K562 (cell line): ENCODE measurements around the gene CAPN3.

Experiments used
- ATF7 ChIP-seq: fragments of 450-650 bp; IDR thresholded peaks from 2 replicates; pipeline ENCODE4 v1.7.1; 2014; ENCODE audit warnings: mild to moderate bottlenecking, moderate library complexity
- BRF1 ChIP-seq: IDR thresholded peaks from 3 replicates; pipeline ENCODE4 v1.6.1; 2011; ENCODE audit warnings: borderline replicate concordance, mild to moderate bottlenecking; ENCODE audit not compliant: insufficient read length; ENCODE audit errors: extremely low read depth
- CBX8 ChIP-seq: fragments of 200-600 bp; sonication (generic); IDR thresholded peaks from 2 replicates; pipeline ENCODE4 v1.6.1; 2012; ENCODE audit warnings: borderline replicate concordance, mixed run types, low read depth, mild to moderate bottlenecking, moderate library complexity, mixed read lengths, low read length, control low read depth, inconsistent platforms; ENCODE audit not compliant: poor library complexity, severe bottlenecking; ENCODE audit errors: extremely low read depth
- FOXA1 ChIP-seq: fragments of 450-650 bp; IDR thresholded peaks from 2 replicates; pipeline ENCODE4 v1.6.1; 2016; ENCODE audit warnings: mild to moderate bottlenecking, borderline replicate concordance
- HDAC1 ChIP-seq, 2 experiments: fragments of 450-650 bp; IDR thresholded peaks; 2 replicates each; pipeline ENCODE4 v1.6.1; 2016 to 2017; ENCODE audit warnings: inconsistent platforms in 1 of 2, mild to moderate bottlenecking in 1 of 2, moderate library complexity in 1 of 2
- HDAC8 ChIP-seq: fragments of 450-650 bp; IDR thresholded peaks from 2 replicates; pipeline ENCODE4 v1.6.1; 2016; ENCODE audit warnings: mild to moderate bottlenecking, missing genetic modification characterization, moderate library complexity, missing compliant biosample characterization
- MAFG ChIP-seq: fragments of 450-650 bp; conservative IDR thresholded peaks from 2 replicates; pipeline ENCODE4 v1.6.1; 2016; ENCODE audit warnings: missing genetic modification characterization, missing compliant biosample characterization
- MTA3 ChIP-seq: fragments of 450-650 bp; formaldehyde crosslinking; IDR thresholded peaks from 2 replicates; pipeline ENCODE4 v1.6.1; 2017; ENCODE audit warnings: mild to moderate bottlenecking, borderline replicate concordance
- MXI1 ChIP-seq: IDR thresholded peaks from 2 replicates; pipeline ENCODE4 v1.6.1; 2011; ENCODE audit warnings: low read depth, mild to moderate bottlenecking, improper control_type of control experiment, low read length
- SIX5 ChIP-seq, 2 experiments: IDR thresholded peaks; 2 replicates each; pipeline ENCODE4 v1.6.1; 2011; ENCODE audit warnings: low read length in 2 of 2, borderline replicate concordance in 1 of 2, low read depth in 1 of 2, mild to moderate bottlenecking in 1 of 2, moderate library complexity in 1 of 2; ENCODE audit not compliant: insufficient read depth in 1 of 2
- TARDBP ChIP-seq: fragments of 450-650 bp; IDR thresholded peaks from 2 replicates; pipeline ENCODE4 v1.6.1; 2016
- ZNF57 ChIP-seq: fragments of 450-650 bp; formaldehyde crosslinking; IDR thresholded peaks from 2 replicates; pipeline ENCODE4 v1.4.0; 2020; ENCODE audit warnings: mild to moderate bottlenecking, moderate library complexity
- ZNF785 ChIP-seq: fragments of 250-450 bp; sonication (Bioruptor Pico); IDR thresholded peaks from 2 replicates; pipeline ENCODE4 v1.4.0; 2020; ENCODE audit warnings: mild to moderate bottlenecking
- TF ChIP-seq, protein P1 (sequence below): fragments of 450-650 bp; IDR thresholded peaks from 2 replicates; pipeline ENCODE4 v1.6.1; 2016; ENCODE audit warnings: mild to moderate bottlenecking, moderate library complexity

DNA sequence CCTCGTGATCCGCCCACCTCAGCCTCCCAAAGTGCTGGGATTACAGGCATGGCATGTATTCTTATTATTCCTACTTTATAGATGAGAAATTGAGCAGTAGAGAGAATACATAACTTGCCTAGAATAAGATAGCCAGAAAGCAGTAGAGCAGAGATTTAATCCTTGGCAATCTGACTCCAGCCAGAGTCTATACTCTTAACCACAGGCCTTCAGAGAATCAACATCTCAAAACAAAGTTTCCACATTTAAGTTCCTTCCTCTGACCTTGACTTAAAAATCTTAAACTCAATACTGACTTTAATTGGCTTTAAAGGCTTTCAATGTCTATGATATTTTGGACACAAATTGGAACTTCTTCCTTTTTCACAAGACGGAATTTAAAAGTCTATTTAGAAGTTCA, 94.5 kb downstream of the CAPN3 start:
- TF ChIP-seq MXI1 (no peak), ZNF785 (CRISPR knock-in tag) (no peak), HDAC1 (IDR thresholded peaks at IDR 0.05) (no peak), HDAC8 (tag) (no peak), SIX5 (IDR thresholded peaks at IDR 0.05; ENCODE audit: borderline replicate concordance in 1 of 2, insufficient read depth in 1 of 2, low read depth in 1 of 2, low read length in 2 of 2) (no peak), CBX8 (no peak), MTA3 (no peak), TARDBP (no peak), ZNF57 (CRISPR knock-in tag) (no peak), FOXA1 (no peak), BRF1 (no peak), MAFG (tag) (no peak), ATF7 (no peak)
- TF ChIP-seq, protein P1, sequence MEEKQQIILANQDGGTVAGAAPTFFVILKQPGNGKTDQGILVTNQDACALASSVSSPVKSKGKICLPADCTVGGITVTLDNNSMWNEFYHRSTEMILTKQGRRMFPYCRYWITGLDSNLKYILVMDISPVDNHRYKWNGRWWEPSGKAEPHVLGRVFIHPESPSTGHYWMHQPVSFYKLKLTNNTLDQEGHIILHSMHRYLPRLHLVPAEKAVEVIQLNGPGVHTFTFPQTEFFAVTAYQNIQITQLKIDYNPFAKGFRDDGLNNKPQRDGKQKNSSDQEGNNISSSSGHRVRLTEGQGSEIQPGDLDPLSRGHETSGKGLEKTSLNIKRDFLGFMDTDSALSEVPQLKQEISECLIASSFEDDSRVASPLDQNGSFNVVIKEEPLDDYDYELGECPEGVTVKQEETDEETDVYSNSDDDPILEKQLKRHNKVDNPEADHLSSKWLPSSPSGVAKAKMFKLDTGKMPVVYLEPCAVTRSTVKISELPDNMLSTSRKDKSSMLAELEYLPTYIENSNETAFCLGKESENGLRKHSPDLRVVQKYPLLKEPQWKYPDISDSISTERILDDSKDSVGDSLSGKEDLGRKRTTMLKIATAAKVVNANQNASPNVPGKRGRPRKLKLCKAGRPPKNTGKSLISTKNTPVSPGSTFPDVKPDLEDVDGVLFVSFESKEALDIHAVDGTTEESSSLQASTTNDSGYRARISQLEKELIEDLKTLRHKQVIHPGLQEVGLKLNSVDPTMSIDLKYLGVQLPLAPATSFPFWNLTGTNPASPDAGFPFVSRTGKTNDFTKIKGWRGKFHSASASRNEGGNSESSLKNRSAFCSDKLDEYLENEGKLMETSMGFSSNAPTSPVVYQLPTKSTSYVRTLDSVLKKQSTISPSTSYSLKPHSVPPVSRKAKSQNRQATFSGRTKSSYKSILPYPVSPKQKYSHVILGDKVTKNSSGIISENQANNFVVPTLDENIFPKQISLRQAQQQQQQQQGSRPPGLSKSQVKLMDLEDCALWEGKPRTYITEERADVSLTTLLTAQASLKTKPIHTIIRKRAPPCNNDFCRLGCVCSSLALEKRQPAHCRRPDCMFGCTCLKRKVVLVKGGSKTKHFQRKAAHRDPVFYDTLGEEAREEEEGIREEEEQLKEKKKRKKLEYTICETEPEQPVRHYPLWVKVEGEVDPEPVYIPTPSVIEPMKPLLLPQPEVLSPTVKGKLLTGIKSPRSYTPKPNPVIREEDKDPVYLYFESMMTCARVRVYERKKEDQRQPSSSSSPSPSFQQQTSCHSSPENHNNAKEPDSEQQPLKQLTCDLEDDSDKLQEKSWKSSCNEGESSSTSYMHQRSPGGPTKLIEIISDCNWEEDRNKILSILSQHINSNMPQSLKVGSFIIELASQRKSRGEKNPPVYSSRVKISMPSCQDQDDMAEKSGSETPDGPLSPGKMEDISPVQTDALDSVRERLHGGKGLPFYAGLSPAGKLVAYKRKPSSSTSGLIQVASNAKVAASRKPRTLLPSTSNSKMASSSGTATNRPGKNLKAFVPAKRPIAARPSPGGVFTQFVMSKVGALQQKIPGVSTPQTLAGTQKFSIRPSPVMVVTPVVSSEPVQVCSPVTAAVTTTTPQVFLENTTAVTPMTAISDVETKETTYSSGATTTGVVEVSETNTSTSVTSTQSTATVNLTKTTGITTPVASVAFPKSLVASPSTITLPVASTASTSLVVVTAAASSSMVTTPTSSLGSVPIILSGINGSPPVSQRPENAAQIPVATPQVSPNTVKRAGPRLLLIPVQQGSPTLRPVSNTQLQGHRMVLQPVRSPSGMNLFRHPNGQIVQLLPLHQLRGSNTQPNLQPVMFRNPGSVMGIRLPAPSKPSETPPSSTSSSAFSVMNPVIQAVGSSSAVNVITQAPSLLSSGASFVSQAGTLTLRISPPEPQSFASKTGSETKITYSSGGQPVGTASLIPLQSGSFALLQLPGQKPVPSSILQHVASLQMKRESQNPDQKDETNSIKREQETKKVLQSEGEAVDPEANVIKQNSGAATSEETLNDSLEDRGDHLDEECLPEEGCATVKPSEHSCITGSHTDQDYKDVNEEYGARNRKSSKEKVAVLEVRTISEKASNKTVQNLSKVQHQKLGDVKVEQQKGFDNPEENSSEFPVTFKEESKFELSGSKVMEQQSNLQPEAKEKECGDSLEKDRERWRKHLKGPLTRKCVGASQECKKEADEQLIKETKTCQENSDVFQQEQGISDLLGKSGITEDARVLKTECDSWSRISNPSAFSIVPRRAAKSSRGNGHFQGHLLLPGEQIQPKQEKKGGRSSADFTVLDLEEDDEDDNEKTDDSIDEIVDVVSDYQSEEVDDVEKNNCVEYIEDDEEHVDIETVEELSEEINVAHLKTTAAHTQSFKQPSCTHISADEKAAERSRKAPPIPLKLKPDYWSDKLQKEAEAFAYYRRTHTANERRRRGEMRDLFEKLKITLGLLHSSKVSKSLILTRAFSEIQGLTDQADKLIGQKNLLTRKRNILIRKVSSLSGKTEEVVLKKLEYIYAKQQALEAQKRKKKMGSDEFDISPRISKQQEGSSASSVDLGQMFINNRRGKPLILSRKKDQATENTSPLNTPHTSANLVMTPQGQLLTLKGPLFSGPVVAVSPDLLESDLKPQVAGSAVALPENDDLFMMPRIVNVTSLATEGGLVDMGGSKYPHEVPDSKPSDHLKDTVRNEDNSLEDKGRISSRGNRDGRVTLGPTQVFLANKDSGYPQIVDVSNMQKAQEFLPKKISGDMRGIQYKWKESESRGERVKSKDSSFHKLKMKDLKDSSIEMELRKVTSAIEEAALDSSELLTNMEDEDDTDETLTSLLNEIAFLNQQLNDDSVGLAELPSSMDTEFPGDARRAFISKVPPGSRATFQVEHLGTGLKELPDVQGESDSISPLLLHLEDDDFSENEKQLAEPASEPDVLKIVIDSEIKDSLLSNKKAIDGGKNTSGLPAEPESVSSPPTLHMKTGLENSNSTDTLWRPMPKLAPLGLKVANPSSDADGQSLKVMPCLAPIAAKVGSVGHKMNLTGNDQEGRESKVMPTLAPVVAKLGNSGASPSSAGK: no peak
